Measurements from ENCODE around the gene LCE1F. TPM values are rescaled to one million over a fixed set of nuclear protein-coding genes. Genes with fewer than 3 reads are reported as not detected.

LCE1F gene
- total RNA-seq, 1 experiment from 2014 or later: not detected

- DNase-seq (ENCODE audit: unreplicated experiment): peak; percentile 63
- peaks cover 4% of the 10 kb centered on the region for H3K36me3 Mint-ChIP-seq (ENCODE audit: insufficient read depth, unreplicated experiment)
- H3K9me3 Mint-ChIP-seq (ENCODE audit: unreplicated experiment): peaks cover 8% of the 10 kb centered on the region
- peak overlapping the region; percentile 5 for H3K27ac Mint-ChIP-seq (ENCODE audit: low read depth, unreplicated experiment)
- POLR2A ChIA-PET: interaction anchor here (0.6 to 1.8 kb wide), 3 partner anchors 9 to 768 kb away, joined by 3 to 9 read pairs (median 4); partner anchors contain the start of gene KPRP
- peaks cover 29% of the 10 kb centered on the region for H3K4me1 Mint-ChIP-seq (ENCODE audit: insufficient read depth, unreplicated experiment)
- peak; percentile 13 for TF ChIP-seq CTCF (IDR thresholded peaks at IDR 0.05; ENCODE audit: unreplicated experiment)
- no peak overlapping the region for H3K4me3 Mint-ChIP-seq (ENCODE audit: unreplicated experiment)
- H3K27me3 Mint-ChIP-seq (ENCODE audit: insufficient read depth, unreplicated experiment): no peaks in the 10 kb centered on the region
- BruUV-seq (replicated peaks): TSS peak; percentile 92
- CTCF ChIA-PET: interaction anchor here (0.6 to 2.7 kb wide), 14 partner anchors 9 to 910 kb away, joined by 3 to 21 read pairs (median 4); partner anchors contain the start of gene KPRP
- intact Hi-C loops (cut with micrococcal nuclease): loop anchor here (1.0 to 10.0 kb wide), 4 partner anchors 24 to 426 kb away; no protein-coding TSS in a partner anchor
Measured at GRCh38 chr1:152768847-152769533, 6.0 kb upstream of the LCE1F start.

GRCh38 chr1:152770411-152770810 lies 4.5 kb upstream of the LCE1F start:
- intact Hi-C loops (cut with micrococcal nuclease): loop anchor here (1.0 kb wide), 1 partner anchor 34 kb away; no protein-coding TSS in a partner anchor
- ChIA-PET CTCF (interaction anchor here (0.6 to 2.7 kb wide), 4 partner anchors 18 to 423 kb away, joined by 3 to 21 read pairs (median 10); no protein-coding TSS in a partner anchor), POLR2A (interaction anchor here (1.3 kb wide), 1 partner anchor 10 kb away, joined by 4 read pairs; no protein-coding TSS in a partner anchor)
- H3K27ac Mint-ChIP-seq (ENCODE audit: low read depth, unreplicated experiment): no peak overlapping the region
- no peak for TF ChIP-seq CTCF (IDR thresholded peaks at IDR 0.05; ENCODE audit: unreplicated experiment)
- H3K4me3 Mint-ChIP-seq (ENCODE audit: unreplicated experiment): no peak overlapping the region
- no peaks in the 10 kb centered on the region for H3K27me3 Mint-ChIP-seq (ENCODE audit: insufficient read depth, unreplicated experiment)
- H3K9me3 Mint-ChIP-seq (ENCODE audit: unreplicated experiment): peaks cover 8% of the 10 kb centered on the region
- H3K4me1 Mint-ChIP-seq (ENCODE audit: insufficient read depth, unreplicated experiment): peaks cover 29% of the 10 kb centered on the region
- H3K36me3 Mint-ChIP-seq (ENCODE audit: insufficient read depth, unreplicated experiment): peaks cover 4% of the 10 kb centered on the region
- no peak for DNase-seq (ENCODE audit: unreplicated experiment)
- BruUV-seq (replicated peaks): no TSS peak

GRCh38 chr1:152776361-152776760 lies 1.4 kb downstream of the LCE1F start:
- Mint-ChIP-seq H3K27ac (ENCODE audit: low read depth, unreplicated experiment) (no peak overlapping the region), H3K27me3 (ENCODE audit: insufficient read depth, unreplicated experiment) (no peaks in the 10 kb centered on the region), H3K9me3 (ENCODE audit: unreplicated experiment) (peaks cover 6% of the 10 kb centered on the region), H3K4me3 (ENCODE audit: unreplicated experiment) (no peak overlapping the region), H3K4me1 (ENCODE audit: insufficient read depth, unreplicated experiment) (no peaks in the 10 kb centered on the region), H3K36me3 (ENCODE audit: insufficient read depth, unreplicated experiment) (no peaks in the 10 kb centered on the region)
- intact Hi-C loops (cut with micrococcal nuclease): no loop called here
- no peak for TF ChIP-seq CTCF (IDR thresholded peaks at IDR 0.05; ENCODE audit: unreplicated experiment)
- no TSS peak for BruUV-seq (replicated peaks)
- POLR2A ChIA-PET: no interaction called here
- DNase-seq (ENCODE audit: unreplicated experiment): no peak
- CTCF ChIA-PET: interaction anchor here (0.6 to 1.1 kb wide), 3 partner anchors 121 to 417 kb away, joined by 3 to 4 read pairs (median 4); no protein-coding TSS in a partner anchor

GRCh38 chr1:152777510-152778137 lies 2.7 kb downstream of the LCE1F start:
- Mint-ChIP-seq H3K4me1 (ENCODE audit: insufficient read depth, unreplicated experiment) (no peaks in the 10 kb centered on the region), H3K27me3 (ENCODE audit: insufficient read depth, unreplicated experiment) (no peaks in the 10 kb centered on the region), H3K4me3 (ENCODE audit: unreplicated experiment) (no peak overlapping the region), H3K27ac (ENCODE audit: low read depth, unreplicated experiment) (no peak overlapping the region), H3K9me3 (ENCODE audit: unreplicated experiment) (no peaks in the 10 kb centered on the region), H3K36me3 (ENCODE audit: insufficient read depth, unreplicated experiment) (no peaks in the 10 kb centered on the region)
- BruUV-seq (replicated peaks): no TSS peak
- ChIA-PET CTCF (interaction anchor here (0.5 to 2.6 kb wide), 11 partner anchors 9 to 439 kb away, joined by 3 to 8 read pairs (median 3); a partner anchor contains a TSS), POLR2A (interaction anchor here (0.7 to 1.4 kb wide), 2 partner anchors 8 to 40 kb away, joined by 3 read pairs; no protein-coding TSS in a partner anchor)
- peak; percentile 52 for TF ChIP-seq CTCF (IDR thresholded peaks at IDR 0.05; ENCODE audit: unreplicated experiment)
- DNase-seq (ENCODE audit: unreplicated experiment): peak; percentile 75
- intact Hi-C loops (cut with micrococcal nuclease): no loop called here
